Measurements from ENCODE around the gene PRXL2B.

The PRXL2B gene

DNA sequence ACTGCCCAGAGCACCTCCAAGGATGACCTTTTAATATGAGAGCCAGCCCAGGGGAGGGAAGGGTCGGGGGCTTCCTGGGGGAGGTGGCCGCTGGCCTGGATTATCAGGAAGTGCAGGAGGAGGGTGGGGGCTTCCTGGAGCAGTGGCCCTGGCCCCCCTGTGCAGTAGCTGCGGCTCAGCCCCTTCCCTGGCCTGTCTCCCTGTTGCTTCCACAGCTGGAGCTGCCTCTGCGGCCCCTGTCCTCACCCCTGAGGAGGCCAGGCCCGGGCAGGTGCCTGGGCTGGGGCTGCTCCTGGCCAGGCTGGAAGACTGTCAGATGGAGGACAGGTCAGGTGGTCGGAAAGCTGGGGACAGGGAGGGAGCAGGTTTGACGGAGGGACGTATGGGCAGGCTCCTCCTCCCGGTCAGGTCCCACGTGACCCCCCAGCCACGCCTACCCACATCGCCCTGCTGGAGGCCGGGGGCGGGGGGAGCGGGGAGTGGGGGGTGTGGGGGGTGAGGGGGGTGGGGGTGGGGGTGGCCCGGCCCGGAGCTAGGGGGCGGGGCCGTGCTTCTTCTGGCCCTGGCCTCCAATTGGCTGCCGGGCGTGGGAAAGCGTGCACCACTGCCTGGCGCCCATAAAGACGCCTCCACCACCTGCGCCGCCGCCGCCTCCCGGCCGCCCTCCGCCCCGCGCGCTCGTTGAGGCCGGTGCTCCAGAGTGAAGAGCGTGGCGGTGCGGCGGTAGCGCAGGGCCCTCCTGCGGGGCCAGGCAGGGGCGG is 40.6 kb upstream of the PRXL2B start:
- peak overlapping the region; percentile 32 for H3K9ac ChIP-seq (ENCODE audit: low read length)
- no peaks in the 10 kb centered on the region for H3K79me1 ChIP-seq (replicated peaks; ENCODE audit: low read length, poor library complexity, severe bottlenecking)
- H3K27ac ChIP-seq (ENCODE audit: low read length, poor library complexity, severe bottlenecking): peak overlapping the region; percentile 8
- H2BK15ac ChIP-seq (ENCODE audit: low read depth, poor library complexity, severe bottlenecking): peak overlapping the region; percentile 94
- H3K4me3 ChIP-seq (ENCODE audit: insufficient read depth in 1 of 2, low read depth in 1 of 2, low read length in 2 of 2): peak overlapping the region; percentile 55 to 66
- WGBS: 10% methylated on average over 21 of the region's 43 CpGs
- peak overlapping the region; percentile 80 for H4K91ac ChIP-seq (ENCODE audit: low read length)
- no peaks in the 10 kb centered on the region for H3K36me3 ChIP-seq (ENCODE audit: control insufficient read depth in 1 of 2, insufficient read depth in 2 of 2, low read depth in 1 of 2, low read length in 2 of 2)
- no peak overlapping the region for H3K23ac ChIP-seq (ENCODE audit: low read length in 2 of 2)
- peak overlapping the region; percentile 85 for H3K4me2 ChIP-seq (ENCODE audit: low read length, poor library complexity, severe bottlenecking)
- peaks cover 0 to 20% of the 10 kb centered on the region in 2 experiments for H3K27me3 ChIP-seq (ENCODE audit: control insufficient read depth in 1 of 2, insufficient read depth in 1 of 2, low read length in 2 of 2)
- DNase-seq: peak; percentile 87
- no peaks in the 10 kb centered on the region for H3K9me3 ChIP-seq (ENCODE audit: control insufficient read depth, low read length)
- H3K4ac ChIP-seq (ENCODE audit: low read depth in 1 of 2, low read length in 2 of 2): peak overlapping the region; percentile 67 to 81
- H2BK12ac ChIP-seq (ENCODE audit: low read length in 2 of 2): peak overlapping the region; percentile 28 to 75
- peak overlapping the region in 1 of 2 experiments; percentile 57 for H3K14ac ChIP-seq (ENCODE audit: low read length in 2 of 2)
- H2BK120ac ChIP-seq (ENCODE audit: low read depth, low read length): peak overlapping the region; percentile 4
- H3K18ac ChIP-seq (ENCODE audit: low read depth in 1 of 2, low read length in 2 of 2): peak overlapping the region; percentile 57 to 88
- peak overlapping the region; percentile 90 for H4K8ac ChIP-seq (ENCODE audit: low read length)
- peaks cover 61% of the 10 kb centered on the region for H3K4me1 ChIP-seq (ENCODE audit: control insufficient read depth, insufficient read depth, low read depth, low read length)
- no peak overlapping the region for H2BK5ac ChIP-seq (ENCODE audit: low read depth, low read length, poor library complexity, severe bottlenecking)
- H2AK5ac ChIP-seq (ENCODE audit: low read length, severe bottlenecking): no peak overlapping the region
- H2AFZ ChIP-seq (ENCODE audit: low read depth, low read length): peak overlapping the region; percentile 90

GRCh38 chr1:2546515-2547209 is 39.9 kb upstream of the PRXL2B start:
- Histone ChIP-seq H3K14ac (ENCODE audit: low read length in 2 of 2) (peak overlapping the region in 1 of 2 experiments; percentile 71), H4K91ac (ENCODE audit: low read length) (peak overlapping the region; percentile 60), H3K9ac (ENCODE audit: low read length) (peak overlapping the region; percentile 32), H3K4me1 (ENCODE audit: control insufficient read depth, insufficient read depth, low read depth, low read length) (peaks cover 58% of the 10 kb centered on the region), H2AFZ (ENCODE audit: low read depth, low read length) (peak overlapping the region; percentile 84), H2AK5ac (ENCODE audit: low read length, severe bottlenecking) (no peak overlapping the region), H2BK120ac (ENCODE audit: low read depth, low read length) (peak overlapping the region; percentile 4), H3K4me3 (ENCODE audit: insufficient read depth in 1 of 2, low read depth in 1 of 2, low read length in 2 of 2) (peak overlapping the region; percentile 55 to 66), H4K8ac (ENCODE audit: low read length) (peak overlapping the region; percentile 71), H2BK12ac (ENCODE audit: low read length in 2 of 2) (peak overlapping the region; percentile 59 to 75), H3K4me2 (ENCODE audit: low read length, poor library complexity, severe bottlenecking) (peak overlapping the region; percentile 85), H3K9me3 (ENCODE audit: control insufficient read depth, low read length) (no peaks in the 10 kb centered on the region), H3K27ac (ENCODE audit: low read length, poor library complexity, severe bottlenecking) (no peak overlapping the region), H3K18ac (ENCODE audit: low read depth in 1 of 2, low read length in 2 of 2) (peak overlapping the region; percentile 59 to 88), H2BK5ac (ENCODE audit: low read depth, low read length, poor library complexity, severe bottlenecking) (no peak overlapping the region), H3K23ac (ENCODE audit: low read length in 2 of 2) (peak overlapping the region in 1 of 2 experiments; percentile 48), H3K4ac (ENCODE audit: low read depth in 1 of 2, low read length in 2 of 2) (peak overlapping the region in 1 of 2 experiments; percentile 81), H2BK15ac (ENCODE audit: low read depth, poor library complexity, severe bottlenecking) (peak overlapping the region; percentile 94), H3K27me3 (ENCODE audit: control insufficient read depth in 1 of 2, insufficient read depth in 1 of 2, low read length in 2 of 2) (peaks cover 0 to 13% of the 10 kb centered on the region in 2 experiments), H3K36me3 (ENCODE audit: control insufficient read depth in 1 of 2, insufficient read depth in 2 of 2, low read depth in 1 of 2, low read length in 2 of 2) (no peaks in the 10 kb centered on the region), H3K79me1 (replicated peaks; ENCODE audit: low read length, poor library complexity, severe bottlenecking) (no peaks in the 10 kb centered on the region)
- DNase-seq: peak; percentile 85
- 1% methylated on average over 49 of the region's 52 CpGs for WGBS

GRCh38 chr1:2547210-2548067 is 39.1 kb upstream of the PRXL2B start:
- Histone ChIP-seq H3K9me3 (ENCODE audit: control insufficient read depth, low read length) (no peaks in the 10 kb centered on the region), H3K27me3 (ENCODE audit: control insufficient read depth in 1 of 2, insufficient read depth in 1 of 2, low read length in 2 of 2) (peaks cover 0 to 10% of the 10 kb centered on the region in 2 experiments), H3K79me1 (replicated peaks; ENCODE audit: low read length, poor library complexity, severe bottlenecking) (no peaks in the 10 kb centered on the region), H3K4me1 (ENCODE audit: control insufficient read depth, insufficient read depth, low read depth, low read length) (peaks cover 55% of the 10 kb centered on the region), H3K36me3 (ENCODE audit: control insufficient read depth in 1 of 2, insufficient read depth in 2 of 2, low read depth in 1 of 2, low read length in 2 of 2) (no peaks in the 10 kb centered on the region), H3K18ac (ENCODE audit: low read depth in 1 of 2, low read length in 2 of 2) (peak overlapping the region; percentile 59 to 61), H3K4me3 (ENCODE audit: insufficient read depth in 1 of 2, low read depth in 1 of 2, low read length in 2 of 2) (peak overlapping the region in 1 of 2 experiments; percentile 55), H2BK120ac (ENCODE audit: low read depth, low read length) (no peak overlapping the region), H3K4ac (ENCODE audit: low read depth in 1 of 2, low read length in 2 of 2) (peak overlapping the region in 1 of 2 experiments; percentile 30), H2AK5ac (ENCODE audit: low read length, severe bottlenecking) (no peak overlapping the region), H3K4me2 (ENCODE audit: low read length, poor library complexity, severe bottlenecking) (peak overlapping the region; percentile 85), H3K14ac (ENCODE audit: low read length in 2 of 2) (peak overlapping the region in 1 of 2 experiments; percentile 71), H2BK5ac (ENCODE audit: low read depth, low read length, poor library complexity, severe bottlenecking) (no peak overlapping the region), H2BK15ac (ENCODE audit: low read depth, poor library complexity, severe bottlenecking) (no peak overlapping the region), H4K8ac (ENCODE audit: low read length) (peak overlapping the region; percentile 71), H3K9ac (ENCODE audit: low read length) (no peak overlapping the region), H4K91ac (ENCODE audit: low read length) (peak overlapping the region; percentile 60), H2AFZ (ENCODE audit: low read depth, low read length) (peak overlapping the region; percentile 57), H3K23ac (ENCODE audit: low read length in 2 of 2) (peak overlapping the region in 1 of 2 experiments; percentile 35), H2BK12ac (ENCODE audit: low read length in 2 of 2) (peak overlapping the region; percentile 37 to 59), H3K27ac (ENCODE audit: low read length, poor library complexity, severe bottlenecking) (peak overlapping the region; percentile 55)
- DNase-seq: no peak
- WGBS: 20% methylated on average over 24 of the region's 27 CpGs

Data from mesenchymal stem cell (in vitro differentiated cells and primary cell).